ENCODE results near the gene CSNK1G3. TPM values are rescaled to one million over a fixed set of nuclear protein-coding genes. Genes with fewer than 3 reads are reported as not detected.

Gene CSNK1G3
- total RNA-seq, 1 experiment from 2014 or later, result 51.1 TPM

GRCh38 chr5:123598028-123598689, 86.2 kb downstream of the CSNK1G3 start:
- H3K4me1 ChIP-seq (ENCODE audit: control insufficient read depth in 1 of 2, insufficient read depth in 2 of 2, low read length in 2 of 2), result no peaks in the 10 kb centered on the region
- H3K9ac ChIP-seq (ENCODE audit: low read length), result no peak overlapping the region
- H3K9me3 ChIP-seq (ENCODE audit: control insufficient read depth in 1 of 2, insufficient read depth in 1 of 2, low read depth in 1 of 2, low read length in 2 of 2), result no peaks in the 10 kb centered on the region
- H4K20me1 ChIP-seq (ENCODE audit: insufficient read depth), result peaks cover 6% of the 10 kb centered on the region; the same call in 1 of the 2 replicates
- 0 out of 4 replicates have a peak, but pooled peaks cover 0 to 4% of the 10 kb centered on the region in 2 experiments for H3K36me3 ChIP-seq (ENCODE audit: control insufficient read depth in 1 of 2, insufficient read depth in 2 of 2, low read length in 2 of 2)
- H3K27ac ChIP-seq (ENCODE audit: low read depth, low read length), result no peak overlapping the region
- CTCF ChIA-PET, result no interaction called here
- ATAC-seq (no peak), DNase-seq (ENCODE audit: low read depth, low spot score) (no peak)
- POLR2A ChIA-PET, result no interaction called here
- intact Hi-C loops (cut with micrococcal nuclease), result no loop called here
- no peaks in the 10 kb centered on the region for H3K9me2 ChIP-seq (ENCODE audit: insufficient read depth)
- H3K4me3 ChIP-seq (replicated peaks in 1 of 2; ENCODE audit: low read depth in 1 of 2, low read length in 2 of 2), result no peak overlapping the region
- TF ChIP-seq CTCF (IDR thresholded peaks at IDR 0.05 in 2 of 3, conservative IDR thresholded peaks at IDR 0.05 in 1 of 3; ENCODE audit: borderline replicate concordance in 1 of 3, insufficient read depth in 1 of 3, low read depth in 2 of 3, low read length in 2 of 3) (no peak), TCF7L2 (IDR thresholded peaks at IDR 0.05; ENCODE audit: borderline replicate concordance, extremely low read depth, insufficient read depth, insufficient read length) (no peak), YY1 (IDR thresholded peaks at IDR 0.05; ENCODE audit: extremely low read depth, insufficient replicate concordance, low read depth, low read length) (no peak), ELF1 (IDR thresholded peaks at IDR 0.05; ENCODE audit: borderline replicate concordance, low read depth) (no peak), REST (IDR thresholded peaks at IDR 0.05; ENCODE audit: low read depth) (no peak), SIN3A (IDR thresholded peaks at IDR 0.05; ENCODE audit: low read depth) (no peak), JUND (IDR thresholded peaks at IDR 0.05) (no peak), MAX (IDR thresholded peaks at IDR 0.05) (no peak), ZNF274 (IDR thresholded peaks at IDR 0.05; ENCODE audit: low read depth, low read length) (no peak), CBX3 (IDR thresholded peaks at IDR 0.05; ENCODE audit: low read depth) (no peak)
- no peaks in the 10 kb centered on the region for H3K79me2 ChIP-seq (ENCODE audit: insufficient read depth, low read length)
- RAD21 ChIA-PET (ENCODE audit: low non-redundant PET in 1 of 2, low total read pairs in 2 of 2, uncharacterized antibody in 2 of 2, unreplicated experiment in 2 of 2), result no interaction called here
- H3K4me2 ChIP-seq (ENCODE audit: low read length), result no peak overlapping the region
- no peaks in the 10 kb centered on the region for H3K27me3 ChIP-seq (ENCODE audit: insufficient read depth, low read length)
- no TSS peak for BruUV-seq (replicated peaks)
- H2AFZ ChIP-seq (ENCODE audit: low read depth, low read length, poor library complexity, severe bottlenecking), result no peak overlapping the region

Data from HCT116 (cell line).